ENCODE data around the gene MYO1E. TPM values are rescaled to one million over a fixed set of nuclear protein-coding genes. Genes with fewer than 3 reads are reported as not detected.

MYO1E gene
- total RNA-seq, 1 donor from 2014 or later: 71.3 TPM

GRCh38 chr15:59303136-59303535 is 69.5 kb downstream of the MYO1E start:
- Mint-ChIP-seq H3K9me3 (no peaks in the 10 kb centered on the region), H3K27ac (no peak overlapping the region), H3K27me3 (ENCODE audit: low read depth) (peaks cover 1% of the 10 kb centered on the region), H3K4me1 (ENCODE audit: low read depth) (peaks cover 54% of the 10 kb centered on the region), H3K4me3 (ENCODE audit: low read depth) (no peak overlapping the region), H3K36me3 (ENCODE audit: low read depth) (peaks cover 2% of the 10 kb centered on the region)
- intact Hi-C loops (cut with micrococcal nuclease): no loop called here
- no peak for DNase-seq (ENCODE audit: low spot score)

- Mint-ChIP-seq H3K27ac (no peak overlapping the region), H3K9me3 (no peaks in the 10 kb centered on the region), H3K27me3 (ENCODE audit: low read depth) (peaks cover 1% of the 10 kb centered on the region), H3K4me3 (ENCODE audit: low read depth) (no peak overlapping the region), H3K36me3 (ENCODE audit: low read depth) (peaks cover 2% of the 10 kb centered on the region), H3K4me1 (ENCODE audit: low read depth) (peaks cover 59% of the 10 kb centered on the region)
- intact Hi-C loops (cut with micrococcal nuclease): loop anchor here (2.0 kb wide), 1 partner anchor 323 kb away; no protein-coding TSS in a partner anchor
- no peak for DNase-seq (ENCODE audit: low spot score)
These were observed 71.1 kb downstream of the MYO1E start for GRCh38 chr15:59301527-59301926.

- peak overlapping the region; percentile 59 for H3K27ac Mint-ChIP-seq
- intact Hi-C loops (cut with micrococcal nuclease): loop anchor here (1.0 to 2.0 kb wide), 3 partner anchors 44 to 322 kb away; no protein-coding TSS in a partner anchor
- DNase-seq (ENCODE audit: low spot score): no peak
- no peaks in the 10 kb centered on the region for H3K27me3 Mint-ChIP-seq (ENCODE audit: low read depth)
- peak overlapping the region; percentile 18 for H3K4me3 Mint-ChIP-seq (ENCODE audit: low read depth)
- H3K4me1 Mint-ChIP-seq (ENCODE audit: low read depth): peaks cover 65% of the 10 kb centered on the region
- H3K36me3 Mint-ChIP-seq (ENCODE audit: low read depth): peaks cover 2% of the 10 kb centered on the region
- no peaks in the 10 kb centered on the region for H3K9me3 Mint-ChIP-seq
These were observed 72.0 kb downstream of the MYO1E start for GRCh38 chr15:59300618-59301139.

GRCh38 chr15:59299929-59300617 is 72.6 kb downstream of the MYO1E start:
- DNase-seq (ENCODE audit: low spot score): peak; percentile 71
- Mint-ChIP-seq H3K4me3 (ENCODE audit: low read depth) (peak overlapping the region; percentile 18), H3K9me3 (no peaks in the 10 kb centered on the region), H3K27me3 (ENCODE audit: low read depth) (no peaks in the 10 kb centered on the region), H3K4me1 (ENCODE audit: low read depth) (peaks cover 61% of the 10 kb centered on the region), H3K27ac (peak overlapping the region; percentile 59), H3K36me3 (ENCODE audit: low read depth) (peaks cover 2% of the 10 kb centered on the region)
- intact Hi-C loops (cut with micrococcal nuclease): loop anchor here (1.0 to 10.0 kb wide), 6 partner anchors 25 to 321 kb away; no protein-coding TSS in a partner anchor

GRCh38 chr15:59298854-59299250 is 73.8 kb downstream of the MYO1E start:
- DNase-seq (ENCODE audit: low spot score): no peak
- Mint-ChIP-seq H3K36me3 (ENCODE audit: low read depth) (peaks cover 2% of the 10 kb centered on the region), H3K9me3 (no peaks in the 10 kb centered on the region), H3K4me3 (ENCODE audit: low read depth) (no peak overlapping the region), H3K27ac (no peak overlapping the region), H3K4me1 (ENCODE audit: low read depth) (peaks cover 64% of the 10 kb centered on the region), H3K27me3 (ENCODE audit: low read depth) (peaks cover 4% of the 10 kb centered on the region)
- intact Hi-C loops (cut with micrococcal nuclease): loop anchor here (2.0 to 10.0 kb wide), 3 partner anchors 24 to 124 kb away; no protein-coding TSS in a partner anchor

- Mint-ChIP-seq H3K4me1 (ENCODE audit: low read depth) (peaks cover 60% of the 10 kb centered on the region), H3K27me3 (ENCODE audit: low read depth) (peaks cover 4% of the 10 kb centered on the region), H3K27ac (peak overlapping the region; percentile 70), H3K4me3 (ENCODE audit: low read depth) (peak overlapping the region; percentile 40), H3K36me3 (ENCODE audit: low read depth) (peaks cover 2% of the 10 kb centered on the region), H3K9me3 (no peaks in the 10 kb centered on the region)
- no peak for DNase-seq (ENCODE audit: low spot score)
- intact Hi-C loops (cut with micrococcal nuclease): loop anchor here (2.0 to 10.0 kb wide), 3 partner anchors 24 to 124 kb away; no protein-coding TSS in a partner anchor
These were observed 74.3 kb downstream of the MYO1E start for GRCh38 chr15:59298225-59298853.

- intact Hi-C loops (cut with micrococcal nuclease): loop anchor here (10.0 kb wide), 1 partner anchor 121 kb away; no protein-coding TSS in a partner anchor
- Mint-ChIP-seq H3K4me3 (ENCODE audit: low read depth) (no peak overlapping the region), H3K9me3 (no peaks in the 10 kb centered on the region), H3K36me3 (ENCODE audit: low read depth) (peaks cover 2% of the 10 kb centered on the region), H3K27ac (no peak overlapping the region), H3K4me1 (ENCODE audit: low read depth) (peaks cover 54% of the 10 kb centered on the region), H3K27me3 (ENCODE audit: low read depth) (peaks cover 12% of the 10 kb centered on the region)
- DNase-seq (ENCODE audit: low spot score): no peak
These were observed 76.5 kb downstream of the MYO1E start for GRCh38 chr15:59296181-59296617.

GRCh38 chr15:59295261-59296001 is 77.2 kb downstream of the MYO1E start:
- Mint-ChIP-seq H3K27ac (no peak overlapping the region), H3K27me3 (ENCODE audit: low read depth) (peaks cover 12% of the 10 kb centered on the region), H3K36me3 (ENCODE audit: low read depth) (peaks cover 2% of the 10 kb centered on the region), H3K4me1 (ENCODE audit: low read depth) (peaks cover 48% of the 10 kb centered on the region), H3K4me3 (ENCODE audit: low read depth) (no peak overlapping the region), H3K9me3 (no peaks in the 10 kb centered on the region)
- intact Hi-C loops (cut with micrococcal nuclease): loop anchor here (10.0 kb wide), 1 partner anchor 121 kb away; no protein-coding TSS in a partner anchor
- no peak for DNase-seq (ENCODE audit: low spot score)

GRCh38 chr15:59294574-59295260 is 78.0 kb downstream of the MYO1E start:
- no peak for DNase-seq (ENCODE audit: low spot score)
- H3K4me1 Mint-ChIP-seq (ENCODE audit: low read depth): peaks cover 42% of the 10 kb centered on the region
- peaks cover 14% of the 10 kb centered on the region for H3K27me3 Mint-ChIP-seq (ENCODE audit: low read depth)
- intact Hi-C loops (cut with micrococcal nuclease): loop anchor here (10.0 kb wide), 1 partner anchor 120 kb away; no protein-coding TSS in a partner anchor
- H3K27ac Mint-ChIP-seq: no peak overlapping the region
- H3K36me3 Mint-ChIP-seq (ENCODE audit: low read depth): peaks cover 2% of the 10 kb centered on the region
- no peaks in the 10 kb centered on the region for H3K9me3 Mint-ChIP-seq
- no peak overlapping the region for H3K4me3 Mint-ChIP-seq (ENCODE audit: low read depth)

- DNase-seq (ENCODE audit: low spot score): no peak
- Mint-ChIP-seq H3K27ac (no peak overlapping the region), H3K36me3 (ENCODE audit: low read depth) (no peaks in the 10 kb centered on the region), H3K27me3 (ENCODE audit: low read depth) (peaks cover 18% of the 10 kb centered on the region), H3K9me3 (no peaks in the 10 kb centered on the region), H3K4me1 (ENCODE audit: low read depth) (peaks cover 29% of the 10 kb centered on the region), H3K4me3 (ENCODE audit: low read depth) (no peak overlapping the region)
- intact Hi-C loops (cut with micrococcal nuclease): loop anchor here (10.0 kb wide), 1 partner anchor 118 kb away; no protein-coding TSS in a partner anchor
These were observed 80.1 kb downstream of the MYO1E start for GRCh38 chr15:59292442-59293151.

- no peak overlapping the region for H3K4me3 Mint-ChIP-seq (ENCODE audit: low read depth)
- H3K4me1 Mint-ChIP-seq (ENCODE audit: low read depth): peaks cover 24% of the 10 kb centered on the region
- no peak overlapping the region for H3K27ac Mint-ChIP-seq
- no peak for DNase-seq (ENCODE audit: low spot score)
- peaks cover 18% of the 10 kb centered on the region for H3K27me3 Mint-ChIP-seq (ENCODE audit: low read depth)
- H3K9me3 Mint-ChIP-seq: no peaks in the 10 kb centered on the region
- intact Hi-C loops (cut with micrococcal nuclease): loop anchor here (10.0 kb wide), 1 partner anchor 116 kb away; no protein-coding TSS in a partner anchor
- H3K36me3 Mint-ChIP-seq (ENCODE audit: low read depth): no peaks in the 10 kb centered on the region
These were observed 81.5 kb downstream of the MYO1E start for GRCh38 chr15:59291213-59291549.

Measured in activated T-helper 2 cell treated with anti-CD3 and anti-CD28 coated beads, Interferon-gamma antibody, Interleukin-2, Interleukin-4, amounts not matched to agents 10 μg/mL and 5 μg/mL and 100 μg/mL, durations not matched to agents 14 hours and 24 hours and 36 hours (primary cell).